ENCODE results near the gene ADAMTS14. TPM values are rescaled to one million over a fixed set of nuclear protein-coding genes. Genes with fewer than 3 reads are reported as not detected.

Gene ADAMTS14
- total and polyA plus RNA-seq, 4 donors = 0.08 to 2.4 (median 0.37) TPM

DNA sequence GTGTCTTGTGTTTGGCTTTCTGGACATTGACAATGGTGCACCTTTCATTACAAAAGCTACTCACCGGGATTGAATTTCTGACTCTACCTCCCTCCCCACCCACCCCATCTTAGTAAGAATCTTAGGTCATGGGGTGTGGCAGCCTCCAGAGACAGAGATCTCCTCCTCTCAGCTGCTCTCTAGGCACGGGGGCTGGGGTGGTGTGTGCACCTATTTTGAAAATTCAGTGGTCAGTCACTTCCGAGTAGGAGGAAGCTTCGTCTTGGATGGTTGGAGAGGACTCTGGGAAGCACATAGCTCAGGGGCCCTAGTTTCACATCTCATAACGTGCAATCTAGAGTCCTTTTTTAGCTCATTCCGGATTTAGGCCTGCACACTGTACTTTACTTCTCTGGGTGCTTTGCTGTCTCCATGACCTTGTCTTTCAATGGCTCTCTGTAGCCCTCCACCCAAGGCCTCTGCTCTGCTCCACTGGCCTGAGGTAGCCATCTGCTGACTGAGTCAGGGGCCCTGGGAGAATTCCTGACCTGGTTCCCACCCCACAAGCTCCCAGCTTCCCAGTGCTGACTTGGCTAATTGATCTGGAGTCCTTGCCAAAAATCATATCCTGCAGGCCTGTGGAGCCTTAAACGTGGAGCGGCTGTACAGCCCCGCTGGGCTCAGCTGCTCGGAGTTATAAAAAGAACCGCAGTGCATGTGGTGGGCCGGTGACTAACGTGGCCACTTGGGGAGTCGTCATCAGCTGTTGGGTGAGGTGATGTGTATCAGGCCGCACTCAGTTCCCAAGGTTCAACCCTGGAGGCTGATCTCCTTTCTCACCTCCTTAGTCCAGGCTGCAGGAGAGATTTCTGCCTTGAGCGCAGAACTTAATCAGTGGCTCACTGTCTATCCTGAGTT is 19.3 kb upstream of the ADAMTS14 start:
- Histone ChIP-seq H3K27ac (ENCODE audit: low read depth in 1 of 2, low read length in 2 of 2) (no peak overlapping the region), H3K9me3 (ENCODE audit: control insufficient read depth, low read length) (peaks cover 5% of the 10 kb centered on the region), H3K4me1 (ENCODE audit: control insufficient read depth in 1 of 2, insufficient read depth in 2 of 2, low read length in 2 of 2) (peaks cover 0 to 3% of the 10 kb centered on the region in 2 donors), H3K27me3 (ENCODE audit: control insufficient read depth in 1 of 2, insufficient read depth in 2 of 2, low read length in 1 of 2) (no peaks in the 10 kb centered on the region), H3K36me3 (ENCODE audit: control insufficient read depth in 1 of 2, insufficient read depth in 2 of 2, low read length in 1 of 2) (no peaks in the 10 kb centered on the region), H3K4me3 (ENCODE audit: low read length in 2 of 2) (no peak overlapping the region)
- ATAC-seq (ENCODE audit: low FRiP score) = peak; percentile 69
- DNase-seq = peak; percentile 79 to 81
- WGBS, 2 donors = 27 to 32% methylated on average over 16 of the region's 16 CpGs
- intact Hi-C loops (cut with DNase I) = no loop called here

DNA sequence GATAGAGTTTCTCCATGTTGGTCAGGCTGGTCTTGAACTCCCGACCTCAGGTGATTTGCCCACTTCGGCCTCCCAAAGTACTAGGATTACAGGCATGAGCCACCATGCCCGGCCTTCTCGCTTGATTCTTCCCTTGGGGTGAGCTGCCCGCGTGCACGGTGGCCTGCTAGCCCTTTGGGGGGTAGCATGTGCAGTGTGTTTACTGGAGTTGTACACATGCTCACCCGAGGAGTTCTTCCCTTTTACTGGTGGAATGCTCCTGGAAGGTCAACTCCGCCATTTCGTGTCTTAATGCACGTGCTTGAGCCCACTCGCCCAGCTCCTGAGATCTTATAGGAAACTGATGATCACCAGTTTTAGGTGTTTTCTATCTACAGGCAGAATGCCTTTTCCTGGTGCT is 17.0 kb upstream of the ADAMTS14 start:
- Histone ChIP-seq H3K27ac (ENCODE audit: low read depth in 1 of 2, low read length in 2 of 2) (no peak overlapping the region), H3K9me3 (ENCODE audit: control insufficient read depth, low read length) (no peaks in the 10 kb centered on the region), H3K27me3 (ENCODE audit: control insufficient read depth in 1 of 2, insufficient read depth in 2 of 2, low read length in 1 of 2) (no peaks in the 10 kb centered on the region), H3K4me1 (ENCODE audit: control insufficient read depth in 1 of 2, insufficient read depth in 2 of 2, low read length in 2 of 2) (peaks cover 0 to 3% of the 10 kb centered on the region in 2 donors), H3K4me3 (ENCODE audit: low read length in 2 of 2) (no peak overlapping the region), H3K36me3 (ENCODE audit: control insufficient read depth in 1 of 2, insufficient read depth in 2 of 2, low read length in 1 of 2) (no peaks in the 10 kb centered on the region)
- intact Hi-C loops (cut with DNase I) = no loop called here
- DNase-seq (no peak), ATAC-seq (ENCODE audit: low FRiP score) (no peak)
- WGBS, 2 donors = 98% methylated on average over 12 of the region's 12 CpGs

DNA sequence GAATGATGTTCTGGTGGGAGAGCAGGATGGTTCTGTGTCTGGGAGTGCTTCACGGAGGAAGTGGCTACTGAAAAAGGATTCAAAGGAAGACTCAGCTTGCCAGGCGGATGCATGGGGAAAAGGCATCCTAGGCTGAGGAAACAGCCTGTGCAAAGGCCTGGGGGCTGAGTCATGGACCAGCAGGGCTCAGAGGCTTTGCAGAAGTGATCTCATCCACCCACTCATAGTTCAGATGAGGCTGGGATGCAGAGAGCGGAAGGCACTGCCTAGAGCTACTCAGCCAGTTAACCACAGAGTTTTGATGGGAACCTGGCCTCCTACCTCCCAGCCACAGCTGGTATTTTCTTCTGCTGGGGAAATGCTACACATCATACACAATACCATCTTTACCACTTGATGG is 15.8 kb upstream of the ADAMTS14 start:
- Histone ChIP-seq H3K4me1 (ENCODE audit: control insufficient read depth in 1 of 2, insufficient read depth in 2 of 2, low read length in 2 of 2) (peaks cover 0 to 3% of the 10 kb centered on the region in 2 donors), H3K36me3 (ENCODE audit: control insufficient read depth in 1 of 2, insufficient read depth in 2 of 2, low read length in 1 of 2) (no peaks in the 10 kb centered on the region), H3K4me3 (ENCODE audit: low read length in 2 of 2) (no peak overlapping the region), H3K9me3 (ENCODE audit: control insufficient read depth, low read length) (no peaks in the 10 kb centered on the region), H3K27ac (ENCODE audit: low read depth in 1 of 2, low read length in 2 of 2) (no peak overlapping the region), H3K27me3 (ENCODE audit: control insufficient read depth in 1 of 2, insufficient read depth in 2 of 2, low read length in 1 of 2) (no peaks in the 10 kb centered on the region)
- ATAC-seq (ENCODE audit: low FRiP score) (no peak), DNase-seq (peak in 1 of 2 donors; percentile 71)
- intact Hi-C loops (cut with DNase I) = no loop called here
- WGBS, 2 donors = 40 to 51% methylated on average over 3 of the region's 3 CpGs

DNA sequence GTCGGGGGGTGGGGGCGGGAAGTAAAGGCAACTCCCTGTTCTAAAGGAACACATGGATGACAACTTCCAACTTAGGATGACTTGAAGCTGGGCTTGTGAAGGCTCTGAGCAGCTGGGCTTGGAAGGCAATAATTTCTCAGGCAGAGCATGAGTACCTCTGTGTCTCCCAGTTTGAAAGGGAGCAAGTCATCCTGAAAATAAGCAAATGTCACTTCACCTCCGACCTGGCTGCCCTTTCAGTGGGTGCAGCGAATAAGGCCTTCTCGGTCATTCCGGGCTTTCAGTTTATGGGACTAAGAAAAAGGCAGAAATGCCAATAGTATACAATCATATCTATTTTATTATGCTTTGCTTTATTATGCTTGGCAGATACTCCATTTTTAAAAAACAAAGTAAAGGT is 15.3 kb upstream of the ADAMTS14 start:
- DNase-seq (no peak), ATAC-seq (ENCODE audit: low FRiP score) (no peak)
- 83 to 90% methylated on average over 6 of the region's 6 CpGs for WGBS, 2 donors
- intact Hi-C loops (cut with DNase I) = no loop called here
- Histone ChIP-seq H3K4me3 (ENCODE audit: low read length in 2 of 2) (no peak overlapping the region), H3K27ac (ENCODE audit: low read depth in 1 of 2, low read length in 2 of 2) (no peak overlapping the region), H3K4me1 (ENCODE audit: control insufficient read depth in 1 of 2, insufficient read depth in 2 of 2, low read length in 2 of 2) (peaks cover 0 to 3% of the 10 kb centered on the region in 2 donors), H3K27me3 (ENCODE audit: control insufficient read depth in 1 of 2, insufficient read depth in 2 of 2, low read length in 1 of 2) (no peaks in the 10 kb centered on the region), H3K36me3 (ENCODE audit: control insufficient read depth in 1 of 2, insufficient read depth in 2 of 2, low read length in 1 of 2) (no peaks in the 10 kb centered on the region), H3K9me3 (ENCODE audit: control insufficient read depth, low read length) (no peaks in the 10 kb centered on the region)

DNA sequence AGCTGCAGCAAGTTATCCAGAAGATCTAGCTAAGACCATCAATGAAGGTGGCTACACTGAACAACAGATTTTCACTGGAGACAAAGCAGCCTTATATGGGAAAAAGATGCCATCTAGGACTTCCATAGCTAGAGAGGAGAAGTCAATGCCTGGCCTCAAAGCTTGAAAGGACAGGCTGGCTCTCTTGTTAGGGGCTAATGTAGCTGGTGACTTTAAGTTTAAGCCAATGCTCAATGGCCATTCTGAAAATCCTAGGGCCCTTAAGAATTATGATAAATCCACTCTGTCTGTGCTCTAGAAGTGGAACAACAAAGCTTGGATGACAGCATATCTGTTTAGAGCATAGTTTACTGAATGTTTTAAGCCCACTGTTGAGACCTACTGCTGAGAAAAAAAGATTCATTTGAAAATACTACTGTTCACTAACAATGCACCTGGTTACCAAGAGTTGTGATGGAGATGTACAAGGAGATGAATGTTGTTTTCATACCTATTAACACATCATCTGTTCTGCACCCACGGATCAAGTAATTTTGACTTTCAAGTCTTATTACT is 13.6 kb upstream of the ADAMTS14 start:
- Histone ChIP-seq H3K4me1 (ENCODE audit: control insufficient read depth in 1 of 2, insufficient read depth in 2 of 2, low read length in 2 of 2) (no peaks in the 10 kb centered on the region), H3K4me3 (ENCODE audit: low read length in 2 of 2) (no peak overlapping the region), H3K27me3 (ENCODE audit: control insufficient read depth in 1 of 2, insufficient read depth in 2 of 2, low read length in 1 of 2) (no peaks in the 10 kb centered on the region), H3K9me3 (ENCODE audit: control insufficient read depth, low read length) (no peaks in the 10 kb centered on the region), H3K36me3 (ENCODE audit: control insufficient read depth in 1 of 2, insufficient read depth in 2 of 2, low read length in 1 of 2) (no peaks in the 10 kb centered on the region), H3K27ac (ENCODE audit: low read depth in 1 of 2, low read length in 2 of 2) (no peak overlapping the region)
- no peak for DNase-seq
- ATAC-seq (ENCODE audit: low FRiP score) = no peak
- 84 to 90% methylated on average over 1 of the region's 1 CpG for WGBS, 2 donors
- intact Hi-C loops (cut with DNase I) = no loop called here

DNA sequence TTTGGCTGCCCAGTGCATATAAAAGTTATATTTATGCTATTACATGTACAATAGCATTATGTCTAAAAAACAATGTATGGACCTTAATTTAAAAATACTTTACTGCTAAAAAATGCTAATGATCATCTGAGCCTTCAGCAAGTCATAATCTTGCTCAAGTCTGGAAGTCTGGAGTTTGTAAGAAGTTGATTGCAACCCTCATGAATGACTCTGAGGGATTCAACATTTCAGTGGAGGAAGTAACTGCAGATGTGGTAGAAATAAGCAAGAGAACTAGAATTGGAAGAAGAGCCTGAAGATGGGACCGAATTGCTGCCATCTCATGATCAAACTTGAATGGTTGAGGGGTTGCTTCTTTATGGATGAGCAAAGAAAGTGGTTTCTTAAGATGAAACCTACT is 13.0 kb upstream of the ADAMTS14 start:
- H3K36me3 ChIP-seq (ENCODE audit: control insufficient read depth in 1 of 2, insufficient read depth in 2 of 2, low read length in 1 of 2) = no peaks in the 10 kb centered on the region
- no peak for ATAC-seq (ENCODE audit: low FRiP score)
- no peaks in the 10 kb centered on the region for H3K9me3 ChIP-seq (ENCODE audit: control insufficient read depth, low read length)
- H3K4me1 ChIP-seq (ENCODE audit: control insufficient read depth in 1 of 2, insufficient read depth in 2 of 2, low read length in 2 of 2) = no peaks in the 10 kb centered on the region
- no peak for DNase-seq
- H3K27me3 ChIP-seq (ENCODE audit: control insufficient read depth in 1 of 2, insufficient read depth in 2 of 2, low read length in 1 of 2) = no peaks in the 10 kb centered on the region
- WGBS, 2 donors = 94 to 100% methylated on average over 1 of the region's 1 CpG
- intact Hi-C loops (cut with DNase I) = no loop called here
- H3K4me3 ChIP-seq (ENCODE audit: low read length in 2 of 2) = no peak overlapping the region
- H3K27ac ChIP-seq (ENCODE audit: low read depth in 1 of 2, low read length in 2 of 2) = no peak overlapping the region

DNA sequence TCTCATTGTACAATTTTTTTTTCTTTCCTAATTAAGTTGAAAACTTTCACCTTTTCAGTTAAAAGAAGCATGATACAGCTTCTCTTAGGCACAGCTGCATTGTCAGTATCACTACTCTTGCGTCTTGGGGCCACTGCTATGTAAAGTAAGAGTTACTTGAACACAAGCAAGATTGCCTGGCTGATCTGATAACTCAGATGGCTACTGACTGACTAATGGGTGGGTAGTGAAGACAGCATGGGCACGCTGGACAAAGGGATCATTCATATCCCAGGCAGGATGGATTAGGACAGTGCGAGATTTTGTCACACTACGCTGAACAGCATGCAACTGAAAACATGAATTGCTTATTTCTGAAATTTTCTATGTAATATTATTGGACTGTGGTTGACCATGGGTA is 11.6 kb upstream of the ADAMTS14 start:
- no peak for DNase-seq
- WGBS, 2 donors = 94 to 96% methylated on average over 4 of the region's 4 CpGs

DNA sequence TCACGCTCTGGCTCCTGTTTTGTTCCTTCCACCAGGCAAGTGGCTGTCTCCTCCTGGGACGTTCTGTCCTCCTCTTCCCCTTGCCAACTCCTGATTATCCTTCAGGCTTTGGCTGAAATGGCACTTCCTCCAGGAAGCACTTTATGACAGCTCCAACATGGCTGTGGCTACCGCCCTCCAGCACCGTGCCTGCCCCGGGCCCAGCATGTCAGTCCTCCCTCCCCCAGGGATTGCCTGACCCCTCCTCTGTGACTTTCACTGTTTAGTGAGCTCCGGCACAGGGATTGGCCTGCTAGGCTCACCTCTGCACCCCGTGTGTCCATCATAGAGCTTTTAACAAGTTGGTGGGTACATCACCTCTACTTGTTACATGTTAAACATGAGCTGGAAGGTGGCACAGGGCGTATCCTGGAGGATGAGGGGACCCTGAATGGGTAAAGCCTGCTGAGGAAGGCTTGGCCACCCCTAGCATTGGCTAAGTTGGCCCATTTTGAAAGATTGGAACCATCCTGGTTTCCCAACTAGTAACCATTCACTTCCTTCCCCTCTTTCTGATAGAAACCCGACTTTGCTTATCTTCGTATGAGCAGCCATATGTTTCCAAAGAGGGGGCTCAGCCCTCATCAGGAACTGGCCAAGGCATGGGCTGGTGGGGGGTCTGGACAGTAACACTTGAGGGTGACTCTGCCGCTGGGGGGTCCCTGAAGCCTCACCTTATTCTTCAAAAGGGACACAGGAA is 10.5 kb upstream of the ADAMTS14 start:
- DNase-seq = no peak
- Histone ChIP-seq H3K4me3 (ENCODE audit: low read length in 2 of 2) (no peak overlapping the region), H3K9me3 (ENCODE audit: control insufficient read depth, low read length) (no peaks in the 10 kb centered on the region), H3K4me1 (ENCODE audit: control insufficient read depth in 1 of 2, insufficient read depth in 2 of 2, low read length in 2 of 2) (no peaks in the 10 kb centered on the region), H3K27me3 (ENCODE audit: control insufficient read depth in 1 of 2, insufficient read depth in 2 of 2, low read length in 1 of 2) (no peaks in the 10 kb centered on the region), H3K27ac (ENCODE audit: low read depth in 1 of 2, low read length in 2 of 2) (no peak overlapping the region), H3K36me3 (ENCODE audit: control insufficient read depth in 1 of 2, insufficient read depth in 2 of 2, low read length in 1 of 2) (no peaks in the 10 kb centered on the region)
- intact Hi-C loops (cut with DNase I) = no loop called here
- ATAC-seq (ENCODE audit: low FRiP score) = no peak
- WGBS, 2 donors = 83 to 89% methylated on average over 11 of the region's 11 CpGs

More for the DNA sequence above, 11.6 kb upstream of the ADAMTS14 start:
- intact Hi-C loops (cut with DNase I) = no loop called here
- no peak overlapping the region for H3K27ac ChIP-seq (ENCODE audit: low read depth in 1 of 2, low read length in 2 of 2)
- no peak for ATAC-seq (ENCODE audit: low FRiP score)
- no peaks in the 10 kb centered on the region for H3K9me3 ChIP-seq (ENCODE audit: control insufficient read depth, low read length)
- H3K4me3 ChIP-seq (ENCODE audit: low read length in 2 of 2) = no peak overlapping the region
- H3K4me1 ChIP-seq (ENCODE audit: control insufficient read depth in 1 of 2, insufficient read depth in 2 of 2, low read length in 2 of 2) = no peaks in the 10 kb centered on the region
- H3K27me3 ChIP-seq (ENCODE audit: control insufficient read depth in 1 of 2, insufficient read depth in 2 of 2, low read length in 1 of 2) = no peaks in the 10 kb centered on the region
- H3K36me3 ChIP-seq (ENCODE audit: control insufficient read depth in 1 of 2, insufficient read depth in 2 of 2, low read length in 1 of 2) = no peaks in the 10 kb centered on the region

Measured in aorta (tissue), 5 donors.